ENCODE data around the gene FAAP100.

- no peak for TF ChIP-seq CTCF (IDR thresholded peaks at IDR 0.05)
- no peak for TF ChIP-seq POLR2A (IDR thresholded peaks at IDR 0.05)
Measured at GRCh38 chr17:81549031-81549557, 3.1 kb downstream of the FAAP100 start.

Data from uterus (tissue), 2 donors.